Ishikawa (cell line): Measurements from ENCODE around the gene SLC2A4.

Experiments
- CEBPB ChIP-seq: IDR thresholded peaks from 2 replicates; pipeline ENCODE4 v1.6.1; 2012
- CREB1 ChIP-seq: IDR thresholded peaks from 2 replicates; pipeline ENCODE4 v1.6.1; 2012; ENCODE audit warnings: low read depth
- EGR1 ChIP-seq: IDR thresholded peaks from 2 replicates; pipeline ENCODE4 v1.6.1; 2012
- EP300 ChIP-seq: IDR thresholded peaks from 2 replicates; pipeline ENCODE4 v1.6.1; 2012; ENCODE audit warnings: borderline replicate concordance
- FOXM1 ChIP-seq: IDR thresholded peaks from 2 replicates; pipeline ENCODE4 v1.6.1; 2012; ENCODE audit warnings: low read depth, borderline replicate concordance
- MAX ChIP-seq: IDR thresholded peaks from 2 replicates; pipeline ENCODE4 v1.6.1; 2012
- NFIC ChIP-seq: IDR thresholded peaks from 2 replicates; pipeline ENCODE4 v1.6.1; 2012
- RAD21 ChIP-seq: IDR thresholded peaks from 2 replicates; pipeline ENCODE4 v1.6.1; 2012; ENCODE audit warnings: low read depth
- TAF1 ChIP-seq: IDR thresholded peaks from 2 replicates; pipeline ENCODE4 v1.6.1; 2012; ENCODE audit warnings: low read depth, mild to moderate bottlenecking
- TCF12 ChIP-seq: IDR thresholded peaks from 2 replicates; pipeline ENCODE4 v1.6.1; 2012; ENCODE audit warnings: low read depth
- TEAD4 ChIP-seq: IDR thresholded peaks from 2 replicates; pipeline ENCODE4 v1.6.1; 2012
- USF1 ChIP-seq: IDR thresholded peaks from 2 replicates; pipeline ENCODE4 v1.6.1; 2012
- YY1 ChIP-seq: IDR thresholded peaks from 2 replicates; pipeline ENCODE4 v1.6.1; 2012; ENCODE audit warnings: low read depth
- ZBTB7A ChIP-seq: IDR thresholded peaks from 2 replicates; pipeline ENCODE4 v1.6.1; 2012; ENCODE audit warnings: low read depth
- TF ChIP-seq, protein P1 (sequence below): IDR thresholded peaks from 2 replicates; pipeline ENCODE4 v1.6.1; 2012; ENCODE audit warnings: low read depth, mild to moderate bottlenecking

The SLC2A4 gene

GRCh38 chr17:7281074-7281952 lies at the start of gene SLC2A4:
Gene SLC2A4, plus strand, starts transcription at chr17:7281718. Its CDS starts 217 bp downstream, at chr17:7281935.
- TF ChIP-seq EGR1, result peak; percentile 19; the same call in 1 of the 2 replicates
- peak; percentile 45 for TF ChIP-seq USF1
- TF ChIP-seq MAX, result peak; percentile 91
- 0 out of 2 replicates have a peak, but pooled peaks have one; percentile 7 for TF ChIP-seq NFIC
- TF ChIP-seq TEAD4, result no peak
- peak; percentile 79 for TF ChIP-seq ZBTB7A
- no peak for TF ChIP-seq EP300

DNA sequence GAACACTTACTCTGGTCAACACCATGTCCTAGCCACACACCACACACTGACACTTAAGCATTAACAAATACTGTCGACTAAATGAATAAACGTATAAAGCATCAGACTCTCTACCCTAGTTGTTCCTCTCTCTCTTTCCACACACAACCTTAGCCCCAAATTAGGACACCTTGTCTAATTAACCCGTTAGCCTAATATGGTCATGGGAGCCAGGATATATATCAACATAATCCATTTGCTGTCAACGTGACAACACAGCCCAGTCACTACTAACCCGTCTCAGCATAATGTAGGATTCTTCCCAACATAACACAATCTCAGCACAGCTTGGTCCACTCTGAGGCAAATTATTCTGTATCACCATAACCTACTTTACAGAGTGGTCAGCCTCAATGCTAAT lies 49.4 kb upstream of the SLC2A4 start:
- no peak for TF ChIP-seq TCF12
- no peak for TF ChIP-seq TEAD4
- no peak for TF ChIP-seq MAX
- TF ChIP-seq CREB1, result no peak
- TF ChIP-seq CEBPB, result no peak
- no peak for TF ChIP-seq USF1
- TF ChIP-seq EGR1, result no peak
- no peak for TF ChIP-seq ZBTB7A
- TF ChIP-seq, protein P1, sequence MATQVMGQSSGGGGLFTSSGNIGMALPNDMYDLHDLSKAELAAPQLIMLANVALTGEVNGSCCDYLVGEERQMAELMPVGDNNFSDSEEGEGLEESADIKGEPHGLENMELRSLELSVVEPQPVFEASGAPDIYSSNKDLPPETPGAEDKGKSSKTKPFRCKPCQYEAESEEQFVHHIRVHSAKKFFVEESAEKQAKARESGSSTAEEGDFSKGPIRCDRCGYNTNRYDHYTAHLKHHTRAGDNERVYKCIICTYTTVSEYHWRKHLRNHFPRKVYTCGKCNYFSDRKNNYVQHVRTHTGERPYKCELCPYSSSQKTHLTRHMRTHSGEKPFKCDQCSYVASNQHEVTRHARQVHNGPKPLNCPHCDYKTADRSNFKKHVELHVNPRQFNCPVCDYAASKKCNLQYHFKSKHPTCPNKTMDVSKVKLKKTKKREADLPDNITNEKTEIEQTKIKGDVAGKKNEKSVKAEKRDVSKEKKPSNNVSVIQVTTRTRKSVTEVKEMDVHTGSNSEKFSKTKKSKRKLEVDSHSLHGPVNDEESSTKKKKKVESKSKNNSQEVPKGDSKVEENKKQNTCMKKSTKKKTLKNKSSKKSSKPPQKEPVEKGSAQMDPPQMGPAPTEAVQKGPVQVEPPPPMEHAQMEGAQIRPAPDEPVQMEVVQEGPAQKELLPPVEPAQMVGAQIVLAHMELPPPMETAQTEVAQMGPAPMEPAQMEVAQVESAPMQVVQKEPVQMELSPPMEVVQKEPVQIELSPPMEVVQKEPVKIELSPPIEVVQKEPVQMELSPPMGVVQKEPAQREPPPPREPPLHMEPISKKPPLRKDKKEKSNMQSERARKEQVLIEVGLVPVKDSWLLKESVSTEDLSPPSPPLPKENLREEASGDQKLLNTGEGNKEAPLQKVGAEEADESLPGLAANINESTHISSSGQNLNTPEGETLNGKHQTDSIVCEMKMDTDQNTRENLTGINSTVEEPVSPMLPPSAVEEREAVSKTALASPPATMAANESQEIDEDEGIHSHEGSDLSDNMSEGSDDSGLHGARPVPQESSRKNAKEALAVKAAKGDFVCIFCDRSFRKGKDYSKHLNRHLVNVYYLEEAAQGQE, result no peak
- TF ChIP-seq YY1, result no peak
- TF ChIP-seq NFIC, result no peak
- no peak for TF ChIP-seq RAD21
- TF ChIP-seq FOXM1, result no peak
- no peak for TF ChIP-seq TAF1
- TF ChIP-seq EP300, result no peak

DNA sequence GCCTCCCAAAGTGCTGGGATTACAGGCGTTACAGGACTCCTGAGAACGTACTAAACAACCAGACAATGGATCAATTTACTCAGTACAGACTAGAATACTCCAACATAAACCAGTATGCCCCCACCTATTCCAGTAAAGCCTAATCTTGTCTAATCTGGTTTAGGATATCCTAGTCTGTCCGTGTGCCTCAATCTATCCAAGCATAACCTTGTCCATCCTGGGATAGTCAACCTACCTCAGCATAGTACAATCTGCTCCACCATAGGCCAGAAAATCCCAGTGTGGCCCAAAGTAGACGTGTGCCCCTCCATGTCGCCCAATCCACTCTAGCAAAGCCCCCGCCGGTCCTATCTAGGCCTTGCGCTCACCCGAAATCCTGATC lies 47.8 kb upstream of the SLC2A4 start:
- TF ChIP-seq FOXM1, result no peak
- TF ChIP-seq EP300, result no peak
- no peak for TF ChIP-seq TEAD4
- TF ChIP-seq, protein P1, result no peak
- no peak for TF ChIP-seq RAD21
- no peak for TF ChIP-seq TAF1
- no peak for TF ChIP-seq CREB1
- TF ChIP-seq ZBTB7A, result no peak
- TF ChIP-seq CEBPB, result no peak
- TF ChIP-seq TCF12, result no peak
- TF ChIP-seq USF1, result no peak

DNA sequence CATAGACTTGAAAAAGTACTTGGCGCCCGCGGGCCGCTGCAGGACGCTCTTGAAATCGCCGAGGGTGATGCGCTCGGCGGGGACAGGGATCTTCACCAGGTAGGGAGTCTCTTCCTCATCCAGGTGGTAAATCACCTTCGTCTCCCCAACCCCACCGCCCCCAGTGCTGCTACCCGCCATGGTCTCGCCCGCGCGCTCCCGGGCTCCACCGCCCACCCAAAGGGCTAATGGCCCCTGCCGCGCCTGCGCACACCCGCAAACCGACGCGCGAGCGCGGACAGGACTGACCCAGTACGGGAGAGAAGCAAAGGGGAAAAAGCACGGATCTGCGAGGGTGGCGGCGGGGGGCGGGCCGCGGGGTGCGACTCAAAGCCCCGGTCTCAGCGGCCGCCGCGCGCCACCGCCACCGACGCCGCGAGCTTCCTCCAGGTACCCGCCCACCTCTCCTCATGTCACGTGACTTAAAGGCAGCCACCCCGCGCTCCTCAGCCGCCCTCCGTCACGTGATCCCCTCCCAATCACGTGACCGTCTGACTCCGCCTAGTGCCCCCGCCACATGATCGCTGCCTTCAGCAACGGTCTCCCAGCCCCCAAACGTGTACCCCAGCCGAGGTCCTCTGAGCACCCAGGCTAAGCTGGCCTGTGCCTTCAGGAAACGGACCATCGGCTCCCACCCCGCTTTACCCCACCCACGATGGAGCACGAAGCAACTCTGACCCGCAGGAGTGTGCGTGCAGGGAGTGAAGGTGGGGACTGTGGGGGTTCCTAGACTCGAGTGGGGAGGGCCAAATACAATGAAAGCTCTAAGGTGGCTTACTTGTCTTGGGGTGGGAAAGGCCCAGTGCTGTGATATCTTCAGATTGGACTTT lies 47.2 kb upstream of the SLC2A4 start, which contains the start of gene DVL2:
Gene DVL2, minus strand, starts transcription at position 435 of the 869 bp plus-strand sequence. Its CDS starts 255 bp downstream, at position 180.
- TF ChIP-seq TAF1 (peak; percentile 41; the same call in 1 of the 2 replicates), RAD21 (no peak), CREB1 (no peak), USF1 (peak; percentile 99), MAX (peak; percentile 92), EP300 (peak; percentile 38; the same call in 1 of the 2 replicates), NFIC (no peak; the same call in 1 of the 2 replicates), FOXM1 (no peak), CEBPB (no peak), EGR1 (peak; percentile 59; the same call in 1 of the 2 replicates), TCF12 (peak; percentile 48; the same call in 1 of the 2 replicates), TEAD4 (peak; percentile 56), ZBTB7A (no peak), YY1 (peak; percentile 74)
- TF ChIP-seq, protein P1, result no peak
